Breast epithelium (tissue), 3 donors: Measurements from ENCODE around the gene U2AF2.

Experiments
- CTCF ChIP-seq, 3 donors: fragments of 450-650 bp; IDR thresholded peaks; one replicate each; pipeline ENCODE4 v1.5.1; 2016 to 2017; ENCODE audit warnings: antibody characterized with exemption in 3 of 3, mild to moderate bottlenecking in 3 of 3, moderate library complexity in 3 of 3
- POLR2AphosphoS5 ChIP-seq, 3 donors: sonication (generic); formaldehyde crosslinking; IDR thresholded peaks; one replicate each; pipeline ENCODE4 v1.6.1; 2017; ENCODE audit warnings: antibody characterized with exemption in 3 of 3

GRCh38 chr19:55609326-55609725 lies 45.5 kb upstream of the U2AF2 start:
- TF ChIP-seq CTCF (IDR thresholded peaks at IDR 0.05) (no peak), POLR2AphosphoS5 (IDR thresholded peaks at IDR 0.05) (no peak)
